ENCODE results near the gene ARMH1. TPM values are rescaled to one million over a fixed set of nuclear protein-coding genes. Genes with fewer than 3 reads are reported as not detected.

ARMH1 gene
- total and polyA plus RNA-seq, 2 donors (not counting 1 experiment from before 2014, with no cell fraction given): 10.2 to 225 TPM

GRCh38 chr1:44642925-44643324 is 31.6 kb upstream of the ARMH1 start:
- 97% methylated on average over 3 of the region's 3 CpGs for WGBS (ENCODE audit: insufficient coverage)
- H3K4me3 Mint-ChIP-seq: no peak overlapping the region
- Histone ChIP-seq H3K36me3 (replicated peaks in 1 of 2; ENCODE audit: control extremely low read depth in 1 of 2, control insufficient read depth in 1 of 2, extremely low read depth in 1 of 2, insufficient read depth in 2 of 2, low read length in 1 of 2) (peaks cover 5 to 96% of the 10 kb centered on the region in 2 experiments), H4K20me1 (ENCODE audit: control insufficient read depth, insufficient read depth, low read length, poor library complexity, severe bottlenecking) (peaks cover 58% of the 10 kb centered on the region), H3K4me1 (ENCODE audit: control insufficient read depth in 2 of 2, insufficient read depth in 2 of 2, low read length in 2 of 2) (no peaks in the 10 kb centered on the region), H3K27ac (ENCODE audit: low read length in 2 of 2) (no peak overlapping the region), H3K4me3 (ENCODE audit: control extremely low read depth in 1 of 5, extremely low read depth in 1 of 5, insufficient read depth in 1 of 5, low read depth in 2 of 5, low read length in 4 of 5) (no peak overlapping the region), H3K9me3 (ENCODE audit: control extremely low read depth in 1 of 3, control insufficient read depth in 2 of 3, insufficient read depth in 1 of 3, low read length in 2 of 3) (no peaks in the 10 kb centered on the region), H2AFZ (ENCODE audit: insufficient read depth, low read depth, low read length, poor library complexity, severe bottlenecking) (no peak overlapping the region), H3K9ac (ENCODE audit: low read length) (no peak overlapping the region), H3K79me2 (ENCODE audit: control insufficient read depth, insufficient read depth, low read length) (no peaks in the 10 kb centered on the region), H3K27me3 (replicated peaks in 1 of 4; ENCODE audit: control extremely low read depth in 1 of 4, control insufficient read depth in 3 of 4, insufficient read depth in 4 of 4, low read length in 3 of 4) (no peaks in the 10 kb centered on the region), H3K4me2 (replicated peaks; ENCODE audit: low read depth, low read length, poor library complexity, severe bottlenecking) (no peak overlapping the region)
- H3K27me3 Mint-ChIP-seq: no peaks in the 10 kb centered on the region
- H3K4me1 Mint-ChIP-seq: no peaks in the 10 kb centered on the region
- CTCF ChIA-PET: interaction anchor here (0.7 to 5.1 kb wide), 2 partner anchors 9 to 553 kb away, joined by 3 to 33 read pairs; no protein-coding TSS in a partner anchor
- ATAC-seq (ENCODE audit: low read depth) (no peak), DNase-seq (no peak)
- H3K27ac Mint-ChIP-seq: no peak overlapping the region
- TF ChIP-seq EZH2 (IDR thresholded peaks at IDR 0.05; ENCODE audit: borderline replicate concordance, insufficient read depth, low read depth, low read length, poor library complexity, severe bottlenecking): no peak
- POLR2A ChIA-PET: interaction anchor here (2.0 kb wide), 1 partner anchor 11 kb away, joined by 5 read pairs; no protein-coding TSS in a partner anchor
- intact Hi-C loops (cut with micrococcal nuclease): no loop called here
- no peaks in the 10 kb centered on the region for H3K9me3 Mint-ChIP-seq (ENCODE audit: insufficient read depth)

- no peaks in the 10 kb centered on the region for H3K27me3 ChIP-seq (replicated peaks in 1 of 4; ENCODE audit: control extremely low read depth in 1 of 4, control insufficient read depth in 3 of 4, insufficient read depth in 4 of 4, low read length in 3 of 4)
- no peaks in the 10 kb centered on the region for H3K4me1 ChIP-seq (ENCODE audit: control insufficient read depth in 2 of 2, insufficient read depth in 2 of 2, low read length in 2 of 2)
- H3K27ac ChIP-seq (ENCODE audit: low read length in 2 of 2): no peak overlapping the region
- Mint-ChIP-seq H3K4me1 (no peaks in the 10 kb centered on the region), H3K9me3 (ENCODE audit: insufficient read depth) (no peaks in the 10 kb centered on the region), H3K4me3 (no peak overlapping the region), H3K27me3 (no peaks in the 10 kb centered on the region), H3K27ac (no peak overlapping the region)
- H3K36me3 ChIP-seq (replicated peaks in 1 of 2; ENCODE audit: control extremely low read depth in 1 of 2, control insufficient read depth in 1 of 2, extremely low read depth in 1 of 2, insufficient read depth in 2 of 2, low read length in 1 of 2): peaks cover 3 to 95% of the 10 kb centered on the region in 2 experiments
- no peak overlapping the region for H3K4me3 ChIP-seq (ENCODE audit: control extremely low read depth in 1 of 5, extremely low read depth in 1 of 5, insufficient read depth in 1 of 5, low read depth in 2 of 5, low read length in 4 of 5)
- no peak overlapping the region for H2AFZ ChIP-seq (ENCODE audit: insufficient read depth, low read depth, low read length, poor library complexity, severe bottlenecking)
- ChIA-PET POLR2A (interaction anchor here (2.0 kb wide), 1 partner anchor 12 kb away, joined by 5 read pairs; no protein-coding TSS in a partner anchor), CTCF (interaction anchor here (1.3 kb wide), 1 partner anchor 9 kb away, joined by 7 read pairs; no protein-coding TSS in a partner anchor)
- H3K79me2 ChIP-seq (ENCODE audit: control insufficient read depth, insufficient read depth, low read length): no peaks in the 10 kb centered on the region
- no peak overlapping the region for H3K9ac ChIP-seq (ENCODE audit: low read length)
- DNase-seq (no peak), ATAC-seq (ENCODE audit: low read depth) (no peak)
- H4K20me1 ChIP-seq (ENCODE audit: control insufficient read depth, insufficient read depth, low read length, poor library complexity, severe bottlenecking): peaks cover 56% of the 10 kb centered on the region
- 96% methylated on average over 8 of the region's 9 CpGs for WGBS (ENCODE audit: insufficient coverage)
- TF ChIP-seq EZH2 (IDR thresholded peaks at IDR 0.05; ENCODE audit: borderline replicate concordance, insufficient read depth, low read depth, low read length, poor library complexity, severe bottlenecking): no peak
- no peak for TF ChIP-seq CTCF (IDR thresholded peaks at IDR 0.05)
- no peaks in the 10 kb centered on the region for H3K9me3 ChIP-seq (ENCODE audit: control extremely low read depth in 1 of 3, control insufficient read depth in 2 of 3, insufficient read depth in 1 of 3, low read length in 2 of 3)
- H3K4me2 ChIP-seq (replicated peaks; ENCODE audit: low read depth, low read length, poor library complexity, severe bottlenecking): no peak overlapping the region
- intact Hi-C loops (cut with micrococcal nuclease): no loop called here
Measured at GRCh38 chr1:44643721-44644334, 30.7 kb upstream of the ARMH1 start.

Measured in B cell (primary cell).